Glomerular visceral epithelial cell (primary cell): ENCODE results near the gene GZMM.
A peak's percentile ranks its signal among the peaks of the same experiment; 100 is the strongest.

Experiments
- DNase-seq: peaks from one replicate; pipeline ENCODE4 v3.0.0-alpha.2; 2016; ENCODE audit errors: extremely low spot score

The GZMM gene

DNA sequence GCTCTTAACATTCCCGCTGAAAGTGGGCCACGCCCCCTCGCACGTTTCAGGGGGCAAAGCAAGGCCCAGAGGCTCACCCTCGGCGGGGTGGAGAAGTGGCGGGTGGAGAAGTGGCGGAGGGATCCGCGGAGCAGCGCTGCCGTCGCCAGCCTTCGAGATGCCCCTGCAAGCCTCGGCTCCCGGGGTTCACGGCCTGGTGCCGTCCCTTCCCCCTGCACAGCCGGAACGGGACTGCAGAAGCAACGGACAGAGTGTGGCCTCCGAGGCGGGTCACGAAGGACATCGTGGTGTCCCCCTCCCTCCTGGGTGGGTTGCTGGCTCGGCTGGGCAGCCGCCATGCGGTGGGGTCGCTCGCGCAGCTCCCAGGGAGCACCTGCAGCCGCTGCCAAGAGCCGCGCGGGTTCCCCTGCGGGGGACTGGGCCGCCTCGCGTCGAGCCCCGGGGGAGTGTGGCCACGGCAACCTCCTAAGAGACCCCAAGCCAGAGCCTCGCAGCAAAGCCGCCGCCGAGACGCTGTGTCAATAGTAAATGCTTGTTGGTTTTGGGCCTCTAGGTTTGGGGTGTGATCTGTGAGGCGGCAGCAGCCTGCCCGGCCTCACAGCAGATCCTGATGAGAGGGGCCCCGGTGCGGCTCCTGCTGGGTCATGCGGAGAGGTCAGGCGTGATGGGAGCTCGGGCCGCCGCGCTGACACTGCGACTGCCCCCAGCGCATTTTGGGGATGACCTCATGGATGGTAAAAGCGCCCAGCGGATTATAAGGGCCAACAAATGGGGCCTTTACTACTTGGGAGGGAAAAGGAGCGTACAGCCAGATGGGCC lies 31.1 kb upstream of the GZMM start:
- DNase-seq = no peak

DNA sequence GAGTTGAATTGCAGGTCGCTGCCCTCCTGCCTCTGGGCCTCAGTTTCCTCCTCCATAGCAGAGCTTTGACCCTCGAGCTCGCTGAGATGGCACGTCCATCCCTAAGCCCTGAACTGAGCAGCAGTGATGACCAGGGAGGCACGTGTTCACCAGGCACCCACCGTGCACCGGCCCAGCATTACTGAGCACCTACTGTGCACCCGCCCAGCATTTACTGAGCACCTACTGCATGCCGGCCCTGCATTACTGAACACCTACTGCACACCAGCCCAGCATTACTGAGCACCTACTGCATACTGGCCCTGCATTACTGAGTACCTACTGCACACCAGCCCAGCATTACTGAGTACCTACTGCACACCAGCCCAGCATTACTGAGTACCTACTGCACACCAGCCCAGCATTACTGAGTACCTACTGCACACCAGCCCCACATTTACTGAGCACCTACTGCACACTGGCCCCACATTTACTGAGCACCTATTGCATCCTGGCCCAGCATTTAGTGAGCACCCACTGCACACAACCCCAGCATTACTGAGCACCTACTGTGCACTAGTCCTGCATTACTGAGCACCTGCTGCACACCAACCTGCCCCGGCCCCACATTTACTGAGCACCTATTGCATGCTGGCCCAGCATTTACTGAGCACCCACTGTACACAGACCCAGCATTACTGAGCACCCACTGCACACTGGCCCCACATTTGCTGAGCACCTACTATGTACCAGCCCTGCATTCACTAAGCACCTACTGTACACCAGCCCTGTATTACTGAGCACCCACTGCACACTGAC lies 30.3 kb upstream of the GZMM start:
- no peak for DNase-seq

DNA sequence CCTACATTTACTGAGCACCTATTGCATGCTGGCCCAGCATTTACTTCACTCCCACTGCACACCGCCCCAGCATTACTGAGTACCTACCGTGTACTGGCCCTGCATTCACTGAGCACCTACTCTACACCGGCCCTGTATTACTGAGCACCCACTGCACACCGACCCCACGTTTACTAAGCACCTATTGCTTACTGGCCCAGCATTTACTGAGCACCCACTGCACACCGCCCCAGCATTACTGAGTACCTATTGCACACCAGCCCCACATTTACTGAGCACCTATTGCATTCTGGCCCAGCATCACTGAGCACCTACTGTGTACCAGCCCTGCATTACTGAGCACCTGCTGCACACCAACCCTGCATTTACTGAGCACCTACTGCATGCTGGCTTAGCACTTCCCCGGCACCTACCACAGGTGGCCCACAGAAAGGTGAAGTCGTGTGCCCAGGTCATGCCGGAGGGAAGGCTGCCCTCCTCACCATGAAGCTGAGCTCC lies 29.6 kb upstream of the GZMM start:
- DNase-seq = no peak

GRCh38 chr19:517721-518597 lies 25.9 kb upstream of the GZMM start:
- DNase-seq = no peak

GRCh38 chr19:518598-519231 lies 25.1 kb upstream of the GZMM start:
- DNase-seq = no peak

DNA sequence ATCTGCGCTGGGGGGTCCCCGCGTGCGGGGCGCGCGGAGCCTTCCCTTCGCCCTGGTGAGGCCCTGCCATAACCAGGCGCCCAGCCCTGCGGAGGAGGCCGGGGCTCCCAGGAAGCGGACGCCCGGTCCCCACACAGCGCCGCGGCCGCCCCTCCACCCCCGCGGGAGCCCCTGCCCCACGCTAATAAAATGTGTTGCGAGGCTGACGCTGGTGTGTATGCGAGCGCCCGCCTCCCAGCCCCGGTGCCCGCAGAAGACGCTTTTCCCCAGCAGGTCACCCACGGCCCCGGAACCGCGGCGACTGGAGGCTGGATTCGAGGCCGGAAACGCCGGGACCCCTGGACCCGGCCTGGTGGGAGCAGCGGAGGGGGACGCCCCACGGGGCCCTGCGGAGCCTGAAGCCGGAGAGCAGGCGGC lies 24.4 kb upstream of the GZMM start:
- no peak for DNase-seq

GRCh38 chr19:522726-523125 lies 21.1 kb upstream of the GZMM start:
- DNase-seq = no peak

GRCh38 chr19:524062-524674 lies 19.7 kb upstream of the GZMM start:
- no peak for DNase-seq

GRCh38 chr19:525029-525428 lies 18.8 kb upstream of the GZMM start:
- DNase-seq = no peak

DNA sequence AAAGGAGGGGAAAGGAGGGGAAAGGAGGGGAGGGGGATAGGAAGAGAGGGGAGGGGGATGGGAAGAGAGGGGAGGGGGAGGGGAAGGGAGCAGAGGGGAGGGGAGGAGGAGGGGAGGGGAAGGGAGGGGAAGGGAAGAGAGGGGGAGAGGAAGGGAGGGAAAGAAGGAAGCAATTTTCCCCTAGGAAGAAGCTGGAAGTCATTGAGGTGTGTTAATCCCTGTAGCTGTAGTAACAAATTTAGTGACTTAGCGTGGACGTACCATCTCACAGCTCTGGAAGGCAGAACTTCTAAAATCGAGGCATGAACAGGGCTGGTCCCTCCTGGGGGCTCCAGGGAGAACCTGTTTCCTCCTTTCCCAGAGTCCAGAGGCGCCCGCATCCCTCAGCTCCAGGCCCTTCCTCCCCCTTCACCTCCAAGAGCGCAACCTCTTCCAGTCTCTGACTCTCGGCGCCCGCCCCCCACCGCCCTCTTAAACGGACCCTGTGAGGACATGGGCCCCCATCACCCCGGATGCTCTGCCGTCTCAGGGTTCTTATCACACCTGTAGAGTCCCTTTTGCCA lies 17.9 kb upstream of the GZMM start:
- DNase-seq = no peak

DNA sequence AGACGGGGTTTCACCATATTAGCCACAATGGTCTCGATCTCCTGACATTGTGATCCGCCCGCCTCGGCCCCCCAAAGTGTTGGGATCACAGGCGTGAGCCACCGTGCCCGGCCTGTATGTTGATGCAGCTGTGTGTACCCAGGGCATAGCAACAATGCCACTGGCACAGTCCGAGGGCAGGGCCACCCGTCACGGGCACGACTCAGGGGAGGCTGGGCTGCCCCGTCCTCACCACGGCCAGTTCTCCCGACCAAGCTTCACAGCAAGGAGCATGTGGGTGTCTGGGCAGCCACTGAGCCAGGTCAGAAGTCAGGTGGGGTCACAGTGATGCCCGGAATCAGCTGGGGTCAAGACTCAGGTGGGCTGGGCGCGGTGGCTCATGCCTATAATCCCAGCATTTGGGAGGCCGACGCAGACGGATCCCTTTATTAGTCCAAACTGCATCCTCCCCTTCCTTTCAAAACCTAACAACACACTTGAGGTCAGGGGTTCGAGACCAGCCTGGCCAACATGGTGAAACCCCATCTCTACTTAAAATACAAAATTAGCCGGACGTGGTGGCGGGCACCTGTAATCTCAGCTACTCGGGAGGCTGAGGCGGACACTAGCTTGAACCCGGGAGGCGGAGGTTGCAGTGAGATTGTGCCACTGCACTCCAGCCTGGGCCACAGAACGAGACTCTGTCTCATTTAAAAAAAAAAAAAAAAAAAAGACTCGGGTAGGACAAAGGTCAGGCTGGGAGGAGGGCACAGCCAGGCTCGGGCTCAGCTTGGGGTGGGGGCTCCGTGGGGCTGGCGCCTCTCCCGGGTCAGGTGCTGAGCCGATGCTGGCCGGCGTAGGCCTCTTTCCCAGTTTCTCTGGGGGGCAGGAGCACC lies 13.5 kb upstream of the GZMM start:
- DNase-seq = no peak

DNA sequence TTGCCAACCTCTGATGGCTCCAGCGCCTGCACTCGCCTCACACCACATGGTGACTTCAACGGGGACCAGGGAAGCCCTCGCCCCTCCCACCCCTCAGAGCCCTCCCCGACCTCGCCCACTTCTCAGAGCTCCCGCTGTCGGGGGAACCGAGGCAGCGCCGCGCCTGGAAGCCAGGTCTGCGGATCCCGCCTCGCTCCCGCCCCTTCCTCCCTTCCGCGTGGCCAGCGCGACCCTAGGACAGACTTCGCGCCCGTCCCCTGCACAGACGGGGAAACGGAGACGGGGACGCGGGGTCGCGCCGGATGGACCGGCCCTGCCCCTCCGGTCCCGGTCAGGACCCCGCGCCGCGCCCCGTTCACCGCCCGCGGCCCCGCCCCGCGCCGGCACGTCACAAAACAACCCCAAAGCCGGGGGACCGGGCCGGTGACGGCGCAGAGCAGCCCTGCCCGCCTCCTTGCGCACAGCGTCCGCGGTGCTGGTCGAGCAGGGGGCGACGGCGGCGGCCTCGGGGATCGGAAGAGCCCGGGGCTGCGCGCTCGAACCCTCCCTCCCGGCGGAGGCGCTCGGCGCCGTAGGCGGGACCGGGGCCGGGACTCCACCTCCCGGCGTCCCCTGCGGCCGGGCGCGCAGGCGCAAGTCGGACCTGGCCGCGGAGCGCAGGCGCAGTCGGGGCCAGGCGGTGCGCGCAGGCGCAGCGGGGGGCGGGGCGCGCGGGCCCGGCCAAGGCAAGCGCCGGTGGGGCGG lies 12.7 kb upstream of the GZMM start:
- DNase-seq = peak; percentile 92

DNA sequence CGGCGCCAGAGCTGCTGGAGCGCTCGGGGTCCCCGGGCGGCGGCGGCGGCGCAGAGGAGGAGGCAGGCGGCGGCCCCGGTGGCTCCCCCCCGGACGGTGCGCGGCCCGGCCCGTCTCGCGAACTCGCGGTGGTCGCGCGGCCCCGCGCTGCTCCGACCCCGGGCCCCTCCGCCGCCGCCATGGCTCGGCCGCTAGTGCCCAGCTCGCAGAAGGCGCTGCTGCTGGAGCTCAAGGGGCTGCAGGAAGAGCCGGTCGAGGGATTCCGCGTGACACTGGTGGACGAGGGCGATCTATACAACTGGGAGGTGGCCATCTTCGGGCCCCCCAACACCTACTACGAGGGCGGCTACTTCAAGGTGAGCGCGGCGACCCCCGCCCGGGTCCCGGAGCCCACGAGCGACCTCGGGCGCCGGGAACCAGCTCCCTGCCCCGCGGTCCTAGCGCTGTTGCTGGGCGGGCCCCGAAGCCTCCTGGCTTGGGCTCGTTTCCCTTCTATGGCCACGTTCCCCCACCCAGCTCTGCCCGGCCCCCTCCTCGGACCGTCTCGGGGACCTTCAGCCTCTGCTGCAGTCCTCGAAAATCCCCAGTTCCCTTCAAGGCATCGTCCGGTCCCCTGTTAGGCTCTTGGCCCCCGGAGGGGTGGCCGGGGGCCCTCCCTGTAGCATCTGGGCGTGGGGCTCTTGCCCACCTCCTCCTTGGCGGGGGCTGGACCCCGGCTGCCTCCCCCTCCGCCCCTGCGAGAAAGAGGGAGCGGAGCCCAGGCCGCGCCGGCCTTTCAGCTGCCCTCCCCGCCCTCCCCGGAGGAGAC lies 11.9 kb upstream of the GZMM start, which contains the start of gene CDC34:
Gene CDC34, plus strand, starts transcription at position 8 of the 808 bp plus-strand sequence. Its CDS starts 172 bp downstream, at position 180.
- peak; percentile 35 for DNase-seq

GRCh38 chr19:532561-533363 lies 11.1 kb upstream of the GZMM start:
- peak; percentile 64 for DNase-seq

DNA sequence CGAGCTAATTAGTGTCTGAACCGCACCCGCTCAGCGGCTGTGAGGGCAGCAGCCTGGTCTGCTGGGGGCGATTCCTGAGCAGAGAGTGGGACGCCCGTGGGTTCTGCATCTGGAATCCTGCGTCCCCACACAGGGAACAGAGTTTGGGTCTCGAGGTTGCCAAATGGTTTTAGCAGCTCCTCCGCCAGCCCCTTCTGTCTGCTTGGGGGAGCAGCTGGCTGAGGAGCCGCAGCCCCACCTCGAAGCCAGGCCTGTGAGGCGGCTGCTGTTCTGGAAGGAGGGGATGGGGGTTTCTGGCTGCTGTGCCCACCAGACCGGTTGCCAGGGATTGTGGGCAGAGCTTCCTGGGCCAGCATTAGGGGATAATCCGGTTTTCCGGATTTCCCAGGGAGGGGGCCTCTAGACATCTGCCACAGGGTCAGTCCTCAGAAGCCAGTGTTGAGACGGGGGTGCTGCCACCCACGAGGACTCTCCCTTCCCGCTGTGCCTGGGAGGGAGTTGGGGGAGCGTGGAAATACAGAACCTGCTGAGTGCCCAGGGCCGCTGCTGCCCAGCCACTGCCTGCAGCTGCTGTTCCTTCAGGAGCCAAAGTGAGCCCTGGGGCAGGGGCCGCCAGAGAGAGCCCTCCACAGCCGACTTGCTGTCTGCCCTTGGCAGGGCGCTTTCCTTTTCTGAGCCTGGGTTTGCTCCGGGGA lies 10.3 kb upstream of the GZMM start:
- no peak for DNase-seq

- no peak for DNase-seq
Measured at GRCh38 chr19:534088-534487, 9.8 kb upstream of the GZMM start.
